Liver (tissue), 9 donors: ENCODE results near the gene KRT80. TPM values are rescaled to one million over a fixed set of nuclear protein-coding genes. Genes with fewer than 3 reads are reported as not detected.

Experiments
- DNase-seq: peaks from one replicate; pipeline ENCODE4 v3.0.0-alpha.2; 2017; ENCODE audit warnings: low spot score
- H3K27ac ChIP-seq, 2 donors: one replicate each; pipeline ENCODE4 v1.7.0; 2013; ENCODE audit warnings: inconsistent platforms in 2 of 2, low read length in 2 of 2, control low read depth in 1 of 2, low read depth in 1 of 2, mild to moderate bottlenecking in 1 of 2
- H3K27me3 ChIP-seq, 4 donors: one replicate each; pipeline versions ENCODE4 v1.6.1 to v1.7.0; 2013; ENCODE audit warnings: low read length in 3 of 4, inconsistent platforms in 1 of 4, mild to moderate bottlenecking in 1 of 4, moderate library complexity in 1 of 4; ENCODE audit not compliant: control insufficient read depth in 4 of 4, insufficient read depth in 4 of 4
- H3K36me3 ChIP-seq, 4 donors: one replicate each; pipeline versions ENCODE4 v1.6.1 to v1.7.0; 2013; ENCODE audit warnings: low read length in 3 of 4, mild to moderate bottlenecking in 3 of 4, low read depth in 1 of 4, moderate library complexity in 1 of 4; ENCODE audit not compliant: control insufficient read depth in 4 of 4, insufficient read depth in 3 of 4
- H3K4me1 ChIP-seq, 4 donors: one replicate each; pipeline versions ENCODE4 v1.6.1 to v1.7.0; 2013; ENCODE audit warnings: low read length in 3 of 4, mild to moderate bottlenecking in 3 of 4, moderate library complexity in 1 of 4; ENCODE audit not compliant: control insufficient read depth in 4 of 4, insufficient read depth in 4 of 4
- H3K4me3 ChIP-seq, 3 donors: one replicate each; pipeline versions ENCODE4 v1.6.1 to v1.7.0; 2013; ENCODE audit warnings: low read length in 3 of 3, control low read depth in 1 of 3, low read depth in 1 of 3, mild to moderate bottlenecking in 1 of 3
- H3K9ac ChIP-seq, 2 donors: one replicate each; pipeline ENCODE4 v1.7.0; 2013; ENCODE audit warnings: low read length in 2 of 2, mild to moderate bottlenecking in 2 of 2, moderate library complexity in 2 of 2, control low read depth in 1 of 2, low read depth in 1 of 2
- H3K9me3 ChIP-seq, 4 donors: one replicate each; pipeline versions ENCODE4 v1.6.1 to v1.7.0; 2013; ENCODE audit warnings: low read length in 3 of 4; ENCODE audit not compliant: control insufficient read depth in 4 of 4
- CTCF ChIP-seq: fragments of 150-350 bp; IDR thresholded peaks from 2 replicates; pipeline ENCODE4 v1.5.1; 2017; ENCODE audit warnings: improper control_type of control experiment, low read depth, low read length; ENCODE audit not compliant: missing input control
- EGR1 ChIP-seq, 2 donors: IDR thresholded peaks; 2 replicates each; pipeline ENCODE4 v1.6.1; 2016 to 2018; ENCODE audit warnings: antibody characterized with exemption in 2 of 2, low read depth in 2 of 2
- FOXA1 ChIP-seq: IDR thresholded peaks from 2 replicates; pipeline ENCODE4 v1.6.1; 2016; ENCODE audit warnings: antibody characterized with exemption
- FOXA2 ChIP-seq: IDR thresholded peaks from 2 replicates; pipeline ENCODE4 v1.6.1; 2016; ENCODE audit warnings: antibody characterized with exemption
- GABPA ChIP-seq, 2 donors: IDR thresholded peaks in 1 of 2; conservative IDR thresholded peaks in 1 of 2; 2 replicates each; pipeline ENCODE4 v1.6.1; 2016; ENCODE audit warnings: antibody characterized with exemption in 2 of 2, mild to moderate bottlenecking in 1 of 2, moderate library complexity in 1 of 2
- HNF4A ChIP-seq, 2 donors: conservative IDR thresholded peaks; 2 replicates each; pipeline ENCODE4 v1.6.1; 2016; ENCODE audit warnings: antibody characterized with exemption in 2 of 2, mild to moderate bottlenecking in 2 of 2
- HNF4G ChIP-seq: IDR thresholded peaks from 2 replicates; pipeline ENCODE4 v1.6.1; 2016; ENCODE audit warnings: antibody characterized with exemption
- JUND ChIP-seq, 2 donors: IDR thresholded peaks; 2 replicates each; pipeline ENCODE4 v1.6.1; 2016; ENCODE audit warnings: antibody characterized with exemption in 2 of 2
- NR2F2 ChIP-seq: IDR thresholded peaks from 2 replicates; pipeline ENCODE4 v1.6.1; 2016; ENCODE audit warnings: antibody characterized with exemption
- RAD21 ChIP-seq, 2 donors: IDR thresholded peaks; 2 replicates each; pipeline ENCODE4 v1.6.1; 2016; ENCODE audit warnings: antibody characterized with exemption in 2 of 2, mild to moderate bottlenecking in 2 of 2
- RXRA ChIP-seq, 2 donors: IDR thresholded peaks; 2 replicates each; pipeline ENCODE4 v1.6.1; 2017 to 2018; ENCODE audit warnings: antibody characterized with exemption in 2 of 2, mild to moderate bottlenecking in 1 of 2
- SP1 ChIP-seq: IDR thresholded peaks from 2 replicates; pipeline ENCODE4 v1.6.1; 2018; ENCODE audit warnings: antibody characterized with exemption, mild to moderate bottlenecking
- TAF1 ChIP-seq: conservative IDR thresholded peaks from 2 replicates; pipeline ENCODE4 v1.6.1; 2016; ENCODE audit warnings: antibody characterized with exemption, mild to moderate bottlenecking
- YY1 ChIP-seq: IDR thresholded peaks from 2 replicates; pipeline ENCODE4 v1.6.1; 2016; ENCODE audit warnings: antibody characterized with exemption, mild to moderate bottlenecking
- WGBS: extraction: QIAGEN DNeasy Blood & Tissue Kit; methylation state at CpG from one replicate; pipeline ENCODE4 v1.1.7; 2013; 5-methylcytosine and 5-hydroxymethylcytosine counted together
- polyA plus RNA-seq, 2 donors: library from polyadenylated mRNA; stranded (reverse) in 1 of 2; unstranded in 1 of 2; fragments of 200-250 nt in 1 of 2; fragments of >200 nt in 1 of 2; fragmentation: Nextera tagmentation in 1 of 2; extraction: Ambion mirVana in 1 of 2; gene quantifications; one replicate each; pipeline versions ENCODE4 v1.2.1 to v1.2.3, GENCODE V29; 2013 to 2015
- total RNA-seq, 2 donors: library from RNA; depleted of rRNA; stranded (reverse); fragments of >200 nt; gene quantifications; one replicate each; pipeline ENCODE4 v1.2.3, GENCODE V29; 2014
- TF ChIP-seq, protein P1 (sequence below): IDR thresholded peaks from 2 replicates; pipeline ENCODE4 v1.6.1; 2016; ENCODE audit warnings: antibody characterized with exemption, mild to moderate bottlenecking
- TF ChIP-seq, protein P2 (sequence below): IDR thresholded peaks from 2 replicates; pipeline ENCODE4 v1.6.1; 2016; ENCODE audit warnings: antibody characterized with exemption
- TF ChIP-seq, protein P3 (sequence below): IDR thresholded peaks from 2 replicates; pipeline ENCODE4 v1.6.1; 2016; ENCODE audit warnings: antibody characterized with exemption
- TF ChIP-seq, protein P4 (sequence below): IDR thresholded peaks from 2 replicates; pipeline ENCODE4 v1.6.1; 2016; ENCODE audit warnings: antibody characterized with exemption
- donor health status: healthy.
- donor health status: healthy.
- donor health status: healthy.
- donor health status: healthy.
- donor health status: healthy.

Gene KRT80
- total and polyA plus RNA-seq, 4 donors, result 0.04 to 0.12 (median 0.07) TPM

DNA sequence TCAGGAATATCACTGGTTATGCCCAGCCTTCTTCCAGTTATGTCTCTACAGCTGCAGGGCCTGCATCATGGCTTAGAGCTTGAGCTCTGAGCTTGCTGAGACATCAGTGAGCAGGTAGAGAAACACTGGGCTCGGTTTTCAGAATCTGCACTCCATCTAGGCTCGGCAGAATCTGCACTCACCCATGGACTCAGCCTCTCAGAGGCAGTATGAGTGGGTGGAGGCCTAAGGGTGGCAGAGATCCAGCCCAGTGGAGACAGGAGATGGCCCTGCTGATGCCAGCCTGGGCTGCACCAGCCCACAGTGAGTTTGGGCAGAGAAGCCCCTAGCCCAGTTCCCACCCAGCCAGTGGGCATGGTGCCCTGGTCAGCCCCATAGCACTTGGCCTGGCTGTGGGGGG lies 12.8 kb downstream of the KRT80 start:
- Histone ChIP-seq H3K27me3 (no peaks in the 10 kb centered on the region), H3K4me1 (no peaks in the 10 kb centered on the region), H3K9ac (no peak overlapping the region), H3K36me3 (no peaks in the 10 kb centered on the region), H3K4me3 (no peak overlapping the region), H3K27ac (no peak overlapping the region), H3K9me3 (no peaks in the 10 kb centered on the region)
- TF ChIP-seq NR2F2 (no peak), HNF4A (conservative IDR thresholded peaks at IDR 0.05) (no peak), FOXA2 (no peak), FOXA1 (no peak), RAD21 (IDR thresholded peaks at IDR 0.05) (no peak), GABPA (IDR thresholded peaks at IDR 0.05 in 1 of 2, conservative IDR thresholded peaks at IDR 0.05 in 1 of 2) (no peak), RXRA (IDR thresholded peaks at IDR 0.05) (no peak), SP1 (no peak), EGR1 (IDR thresholded peaks at IDR 0.05; ENCODE audit: low read depth in 2 of 2) (no peak)
- TF ChIP-seq, protein P1, sequence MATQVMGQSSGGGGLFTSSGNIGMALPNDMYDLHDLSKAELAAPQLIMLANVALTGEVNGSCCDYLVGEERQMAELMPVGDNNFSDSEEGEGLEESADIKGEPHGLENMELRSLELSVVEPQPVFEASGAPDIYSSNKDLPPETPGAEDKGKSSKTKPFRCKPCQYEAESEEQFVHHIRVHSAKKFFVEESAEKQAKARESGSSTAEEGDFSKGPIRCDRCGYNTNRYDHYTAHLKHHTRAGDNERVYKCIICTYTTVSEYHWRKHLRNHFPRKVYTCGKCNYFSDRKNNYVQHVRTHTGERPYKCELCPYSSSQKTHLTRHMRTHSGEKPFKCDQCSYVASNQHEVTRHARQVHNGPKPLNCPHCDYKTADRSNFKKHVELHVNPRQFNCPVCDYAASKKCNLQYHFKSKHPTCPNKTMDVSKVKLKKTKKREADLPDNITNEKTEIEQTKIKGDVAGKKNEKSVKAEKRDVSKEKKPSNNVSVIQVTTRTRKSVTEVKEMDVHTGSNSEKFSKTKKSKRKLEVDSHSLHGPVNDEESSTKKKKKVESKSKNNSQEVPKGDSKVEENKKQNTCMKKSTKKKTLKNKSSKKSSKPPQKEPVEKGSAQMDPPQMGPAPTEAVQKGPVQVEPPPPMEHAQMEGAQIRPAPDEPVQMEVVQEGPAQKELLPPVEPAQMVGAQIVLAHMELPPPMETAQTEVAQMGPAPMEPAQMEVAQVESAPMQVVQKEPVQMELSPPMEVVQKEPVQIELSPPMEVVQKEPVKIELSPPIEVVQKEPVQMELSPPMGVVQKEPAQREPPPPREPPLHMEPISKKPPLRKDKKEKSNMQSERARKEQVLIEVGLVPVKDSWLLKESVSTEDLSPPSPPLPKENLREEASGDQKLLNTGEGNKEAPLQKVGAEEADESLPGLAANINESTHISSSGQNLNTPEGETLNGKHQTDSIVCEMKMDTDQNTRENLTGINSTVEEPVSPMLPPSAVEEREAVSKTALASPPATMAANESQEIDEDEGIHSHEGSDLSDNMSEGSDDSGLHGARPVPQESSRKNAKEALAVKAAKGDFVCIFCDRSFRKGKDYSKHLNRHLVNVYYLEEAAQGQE, result no peak
- TF ChIP-seq, protein P2, sequence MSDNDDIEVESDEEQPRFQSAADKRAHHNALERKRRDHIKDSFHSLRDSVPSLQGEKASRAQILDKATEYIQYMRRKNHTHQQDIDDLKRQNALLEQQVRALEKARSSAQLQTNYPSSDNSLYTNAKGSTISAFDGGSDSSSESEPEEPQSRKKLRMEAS, result no peak
- WGBS, result 81% methylated on average over 2 of the region's 2 CpGs
- no peak for DNase-seq

- Histone ChIP-seq H3K4me1 (no peaks in the 10 kb centered on the region), H3K4me3 (no peak overlapping the region), H3K36me3 (no peaks in the 10 kb centered on the region), H3K27me3 (no peaks in the 10 kb centered on the region), H3K9ac (no peak overlapping the region), H3K27ac (no peak overlapping the region), H3K9me3 (no peaks in the 10 kb centered on the region)
- no peak for DNase-seq
- 84% methylated on average over 7 of the region's 7 CpGs for WGBS
- TF ChIP-seq YY1, result no peak
- TF ChIP-seq RAD21 (IDR thresholded peaks at IDR 0.05), result no peak
- TF ChIP-seq, protein P3, sequence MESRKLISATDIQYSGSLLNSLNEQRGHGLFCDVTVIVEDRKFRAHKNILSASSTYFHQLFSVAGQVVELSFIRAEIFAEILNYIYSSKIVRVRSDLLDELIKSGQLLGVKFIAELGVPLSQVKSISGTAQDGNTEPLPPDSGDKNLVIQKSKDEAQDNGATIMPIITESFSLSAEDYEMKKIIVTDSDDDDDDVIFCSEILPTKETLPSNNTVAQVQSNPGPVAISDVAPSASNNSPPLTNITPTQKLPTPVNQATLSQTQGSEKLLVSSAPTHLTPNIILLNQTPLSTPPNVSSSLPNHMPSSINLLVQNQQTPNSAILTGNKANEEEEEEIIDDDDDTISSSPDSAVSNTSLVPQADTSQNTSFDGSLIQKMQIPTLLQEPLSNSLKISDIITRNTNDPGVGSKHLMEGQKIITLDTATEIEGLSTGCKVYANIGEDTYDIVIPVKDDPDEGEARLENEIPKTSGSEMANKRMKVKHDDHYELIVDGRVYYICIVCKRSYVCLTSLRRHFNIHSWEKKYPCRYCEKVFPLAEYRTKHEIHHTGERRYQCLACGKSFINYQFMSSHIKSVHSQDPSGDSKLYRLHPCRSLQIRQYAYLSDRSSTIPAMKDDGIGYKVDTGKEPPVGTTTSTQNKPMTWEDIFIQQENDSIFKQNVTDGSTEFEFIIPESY, result no peak
- no peak for TF ChIP-seq RXRA (IDR thresholded peaks at IDR 0.05)
- no peak for TF ChIP-seq JUND (IDR thresholded peaks at IDR 0.05)
- no peak for TF ChIP-seq GABPA (IDR thresholded peaks at IDR 0.05 in 1 of 2, conservative IDR thresholded peaks at IDR 0.05 in 1 of 2)
- TF ChIP-seq SP1, result no peak
- no peak for TF ChIP-seq HNF4A (conservative IDR thresholded peaks at IDR 0.05)
- TF ChIP-seq, protein P2, result no peak
- TF ChIP-seq, protein P1, result no peak
- no peak for TF ChIP-seq FOXA2
- TF ChIP-seq, protein P4, sequence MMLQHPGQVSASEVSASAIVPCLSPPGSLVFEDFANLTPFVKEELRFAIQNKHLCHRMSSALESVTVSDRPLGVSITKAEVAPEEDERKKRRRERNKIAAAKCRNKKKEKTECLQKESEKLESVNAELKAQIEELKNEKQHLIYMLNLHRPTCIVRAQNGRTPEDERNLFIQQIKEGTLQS, result no peak
- TF ChIP-seq FOXA1, result no peak
- TF ChIP-seq NR2F2, result no peak
- no peak for TF ChIP-seq TAF1
- TF ChIP-seq CTCF, result no peak
- no peak for TF ChIP-seq HNF4G
- TF ChIP-seq EGR1 (IDR thresholded peaks at IDR 0.05; ENCODE audit: low read depth in 2 of 2), result no peak
These were observed 13.4 kb downstream of the KRT80 start for GRCh38 chr12:52178443-52178842.
